Naive thymus-derived CD8-positive, alpha-beta T cell (primary cell): ENCODE results near the gene PLXNA2. TPM values are rescaled to one million over a fixed set of nuclear protein-coding genes. Genes with fewer than 3 reads are reported as not detected.

Experiments used
- ATAC-seq, 2 donors: fragments of 150-1000 bp; cut with Tn5 transposase in 1 of 2; sonication (Bioruptor Pico), chemical (Tn5 transposase) in 1 of 2; 1 replicate in 1 of 2; 2 replicates in 1 of 2; pipeline ENCODE4 v1.10.0; 2021; ENCODE audit warnings: mild to moderate bottlenecking in 2 of 2, moderate library complexity in 2 of 2
- POLR2A ChIA-PET: fragments of 350-600 bp; sonication (Branson Sonifier 250); formaldehyde crosslinking; loops from one replicate; lab custom pipeline; 2021; ENCODE audit warnings: antibody characterized with exemption; lab: Charles Lee
- DNase-seq, 10 donors: peaks; one replicate each; pipeline versions ENCODE4 v3.0.0 to v3.0.0-alpha.2; 2020 to 2022
- H3K27ac Mint-ChIP-seq, 10 donors: one replicate each; pipeline ENCODE4 v1.8.0; 2020 to 2022; ENCODE audit warnings: mild to moderate bottlenecking in 10 of 10, mixed read lengths in 10 of 10, moderate library complexity in 4 of 10, inconsistent platforms in 1 of 10
- H3K27me3 Mint-ChIP-seq, 5 donors: one replicate each; pipeline ENCODE4 v1.8.0; 2021 to 2022; ENCODE audit warnings: mixed read lengths in 5 of 5
- H3K36me3 Mint-ChIP-seq, 3 donors: one replicate each; pipeline ENCODE4 v1.8.0; 2020 to 2022; ENCODE audit warnings: mixed read lengths in 3 of 3, mild to moderate bottlenecking in 2 of 3, inconsistent platforms in 1 of 3
- H3K4me1 Mint-ChIP-seq, 4 donors: one replicate each; pipeline ENCODE4 v1.8.0; 2021 to 2022; ENCODE audit warnings: mixed read lengths in 4 of 4
- H3K4me3 Mint-ChIP-seq, 10 donors: one replicate each; pipeline ENCODE4 v1.8.0; 2020 to 2022; ENCODE audit warnings: mild to moderate bottlenecking in 10 of 10, mixed read lengths in 10 of 10, moderate library complexity in 6 of 10, inconsistent platforms in 1 of 10
- H3K9me3 Mint-ChIP-seq, 9 donors: one replicate each; pipeline ENCODE4 v1.8.0; 2020 to 2022; ENCODE audit warnings: mixed read lengths in 9 of 9, mild to moderate bottlenecking in 3 of 9, inconsistent platforms in 1 of 9, moderate library complexity in 1 of 9
- polyA plus RNA-seq, 3 donors: library from polyadenylated mRNA; unstranded; fragments of 300-500 nt; fragmentation: Illumina TruSeq; gene quantifications; one replicate each; pipeline ENCODE4 v1.2.3, GENCODE V29; 2021
- total RNA-seq, 8 experiments: library from RNA in 2 of 8; stranded (reverse) in 2 of 8; gene quantifications; one replicate each; pipeline ENCODE4 v1.2.3 and lab custom pipeline; 2021 to 2026

Gene PLXNA2
- total and polyA plus RNA-seq, 5 experiments from 2014 or later: 0.06 to 7.7 (median 0.14) TPM

DNA sequence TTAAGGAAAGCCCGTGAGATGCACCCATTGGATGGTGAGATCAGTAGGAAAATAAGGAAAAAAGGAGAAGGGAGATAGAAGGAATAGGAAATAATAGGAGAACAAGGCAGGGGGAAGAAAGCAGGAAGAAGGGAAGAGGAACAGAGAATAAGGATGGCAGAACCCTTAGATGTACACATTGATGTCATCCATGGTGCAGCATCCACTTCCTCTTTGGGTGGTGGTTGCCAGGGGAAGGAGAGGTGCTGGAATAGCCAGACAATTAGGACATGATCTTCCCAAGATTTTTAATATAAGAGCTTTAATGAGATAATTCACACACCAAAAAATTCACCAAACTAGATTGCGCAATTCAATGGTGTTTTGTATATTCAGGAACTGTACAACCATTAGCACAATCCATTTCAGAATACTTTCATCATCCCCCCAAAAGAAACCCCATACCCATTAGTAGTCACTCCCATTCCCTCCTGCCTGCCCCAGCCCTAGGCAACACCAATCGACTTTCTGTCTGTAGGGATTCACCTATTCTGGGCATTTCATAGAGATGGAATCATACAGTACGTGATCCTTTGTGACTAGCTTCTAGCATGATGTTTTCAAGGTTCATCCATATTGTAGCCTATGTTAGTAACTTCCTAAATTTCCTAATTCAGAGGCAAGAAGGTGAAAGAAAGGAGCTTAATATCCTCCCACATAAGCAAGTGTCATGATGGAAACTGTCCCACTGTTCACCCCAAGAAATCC is 121.4 kb downstream of the PLXNA2 start:
- POLR2A ChIA-PET: no interaction called here
- H3K4me1 Mint-ChIP-seq: no peaks in the 10 kb centered on the region
- H3K9me3 Mint-ChIP-seq: no peaks in the 10 kb centered on the region
- no peak overlapping the region for H3K27ac Mint-ChIP-seq
- no peak for ATAC-seq
- H3K27me3 Mint-ChIP-seq: no peaks in the 10 kb centered on the region
- DNase-seq: no peak
- H3K36me3 Mint-ChIP-seq: no peaks in the 10 kb centered on the region
- H3K4me3 Mint-ChIP-seq: no peak overlapping the region

DNA sequence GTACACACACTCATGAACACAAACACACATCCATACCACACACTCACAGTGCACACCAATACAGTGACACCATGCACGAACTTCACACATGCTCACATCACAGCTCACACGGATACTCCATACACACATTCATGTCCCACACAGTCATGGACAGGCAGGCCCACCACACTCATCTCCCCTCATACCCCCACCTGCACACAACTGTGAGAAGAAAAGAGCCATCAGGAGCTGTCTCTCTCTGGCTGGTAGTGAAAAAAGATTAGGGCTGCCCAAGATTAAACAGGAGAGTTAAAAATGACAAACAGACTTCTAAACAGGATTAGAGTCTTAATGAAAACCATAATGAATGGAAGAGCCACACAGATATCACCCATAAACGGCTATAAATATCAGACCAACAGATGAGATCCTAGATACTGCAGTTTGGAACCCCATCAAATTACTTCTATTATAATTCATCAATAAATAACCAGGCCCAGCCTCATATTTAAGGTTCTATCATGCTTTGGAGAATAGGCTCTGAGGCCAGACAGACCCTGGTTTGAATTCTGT is 122.3 kb downstream of the PLXNA2 start:
- H3K36me3 Mint-ChIP-seq: no peaks in the 10 kb centered on the region
- no peaks in the 10 kb centered on the region for H3K27me3 Mint-ChIP-seq
- POLR2A ChIA-PET: no interaction called here
- H3K9me3 Mint-ChIP-seq: no peaks in the 10 kb centered on the region
- H3K4me3 Mint-ChIP-seq: no peak overlapping the region
- ATAC-seq: no peak
- no peak for DNase-seq
- no peaks in the 10 kb centered on the region for H3K4me1 Mint-ChIP-seq
- no peak overlapping the region for H3K27ac Mint-ChIP-seq

DNA sequence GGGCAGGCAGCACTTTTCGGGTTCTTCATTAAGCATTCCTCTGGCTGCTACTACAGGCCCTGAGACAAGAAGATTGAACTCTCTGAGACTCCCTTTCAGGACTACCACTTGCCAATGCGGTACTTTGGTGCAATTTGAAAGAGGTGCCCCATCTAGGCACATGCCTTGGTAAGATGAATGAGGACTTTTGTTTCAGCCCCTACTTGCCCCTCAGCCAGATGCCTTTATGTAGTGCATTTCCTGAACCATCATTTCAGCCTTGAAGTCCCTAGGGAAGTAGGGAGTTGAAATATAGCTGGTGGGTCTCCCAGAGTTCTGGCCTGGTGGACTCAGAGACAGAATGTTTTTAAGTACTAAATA is 123.8 kb downstream of the PLXNA2 start:
- DNase-seq (no peak), ATAC-seq (no peak)
- no peak overlapping the region for H3K27ac Mint-ChIP-seq
- H3K27me3 Mint-ChIP-seq: peaks cover 0 to 2% (median 0%) of the 10 kb centered on the region in 5 donors
- H3K36me3 Mint-ChIP-seq: no peaks in the 10 kb centered on the region
- H3K4me3 Mint-ChIP-seq: no peak overlapping the region
- H3K4me1 Mint-ChIP-seq: no peaks in the 10 kb centered on the region
- H3K9me3 Mint-ChIP-seq: no peaks in the 10 kb centered on the region
- POLR2A ChIA-PET: no interaction called here

- Mint-ChIP-seq H3K4me3 (no peak overlapping the region), H3K27me3 (peaks cover 0 to 2% (median 0%) of the 10 kb centered on the region in 5 donors), H3K9me3 (no peaks in the 10 kb centered on the region), H3K4me1 (no peaks in the 10 kb centered on the region), H3K36me3 (no peaks in the 10 kb centered on the region), H3K27ac (no peak overlapping the region)
- no peak for ATAC-seq
- DNase-seq: no peak
- POLR2A ChIA-PET: no interaction called here
These were observed 125.2 kb downstream of the PLXNA2 start for GRCh38 chr1:208118841-208119606.

DNA sequence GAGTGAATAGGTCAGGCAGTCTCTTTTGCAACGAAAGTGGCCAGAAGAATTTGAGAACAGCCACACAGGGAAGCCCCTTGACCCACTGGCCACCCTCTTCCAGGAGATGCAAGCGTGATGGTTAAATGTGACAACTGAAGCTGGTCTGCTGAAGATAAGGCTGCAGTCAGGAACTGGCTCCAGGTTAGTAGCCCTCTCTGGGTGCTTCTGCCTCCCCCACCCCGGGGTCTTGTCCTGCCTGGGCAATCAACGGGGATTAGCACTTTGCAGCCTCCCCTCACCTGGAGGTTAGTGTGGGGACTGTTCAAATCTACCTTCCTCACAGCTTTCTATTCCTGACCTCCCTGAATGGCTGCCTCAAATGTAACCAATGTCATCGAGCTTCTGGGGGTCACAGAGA is 125.9 kb downstream of the PLXNA2 start:
- no peak overlapping the region for H3K4me3 Mint-ChIP-seq
- no peaks in the 10 kb centered on the region for H3K9me3 Mint-ChIP-seq
- H3K4me1 Mint-ChIP-seq: no peaks in the 10 kb centered on the region
- H3K27me3 Mint-ChIP-seq: peaks cover 0 to 2% (median 0%) of the 10 kb centered on the region in 5 donors
- no peak overlapping the region for H3K27ac Mint-ChIP-seq
- no peak for DNase-seq
- POLR2A ChIA-PET: no interaction called here
- no peak for ATAC-seq
- H3K36me3 Mint-ChIP-seq: no peaks in the 10 kb centered on the region

DNA sequence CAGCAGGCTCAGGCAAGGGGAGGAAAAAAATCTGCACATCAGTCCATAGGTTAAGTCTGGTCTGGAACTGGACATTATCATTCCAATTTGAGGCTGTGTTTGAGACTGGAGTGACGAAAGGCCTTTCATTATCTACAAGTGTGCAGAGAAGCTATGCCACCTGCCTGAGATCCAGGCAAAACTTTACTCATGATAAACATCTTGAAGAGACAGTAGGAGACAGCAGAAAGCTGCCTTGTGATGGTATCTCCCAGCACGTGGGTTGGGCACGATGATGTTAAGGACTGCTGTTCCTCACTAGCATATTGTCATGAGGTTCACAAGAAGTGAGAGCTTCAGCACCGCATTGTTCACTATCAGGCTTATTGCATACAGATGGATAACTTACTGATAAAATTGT is 126.4 kb downstream of the PLXNA2 start:
- H3K27ac Mint-ChIP-seq: no peak overlapping the region
- peaks cover 0 to 2% (median 0%) of the 10 kb centered on the region in 5 donors for H3K27me3 Mint-ChIP-seq
- POLR2A ChIA-PET: no interaction called here
- DNase-seq: no peak
- no peaks in the 10 kb centered on the region for H3K36me3 Mint-ChIP-seq
- H3K4me3 Mint-ChIP-seq: no peak overlapping the region
- no peak for ATAC-seq
- no peaks in the 10 kb centered on the region for H3K4me1 Mint-ChIP-seq
- no peaks in the 10 kb centered on the region for H3K9me3 Mint-ChIP-seq

GRCh38 chr1:208117409-208117808 is 126.8 kb downstream of the PLXNA2 start:
- Mint-ChIP-seq H3K4me3 (no peak overlapping the region), H3K27me3 (peaks cover 0 to 2% (median 0%) of the 10 kb centered on the region in 5 donors), H3K36me3 (no peaks in the 10 kb centered on the region), H3K27ac (no peak overlapping the region), H3K4me1 (no peaks in the 10 kb centered on the region), H3K9me3 (no peaks in the 10 kb centered on the region)
- DNase-seq: no peak
- POLR2A ChIA-PET: no interaction called here
- ATAC-seq: no peak

GRCh38 chr1:208115924-208116640 is 128.1 kb downstream of the PLXNA2 start:
- Mint-ChIP-seq H3K9me3 (no peaks in the 10 kb centered on the region), H3K4me3 (no peak overlapping the region), H3K4me1 (no peaks in the 10 kb centered on the region), H3K27ac (no peak overlapping the region), H3K36me3 (no peaks in the 10 kb centered on the region), H3K27me3 (peaks cover 0 to 2% (median 0%) of the 10 kb centered on the region in 5 donors)
- no peak for DNase-seq
- POLR2A ChIA-PET: no interaction called here
- no peak for ATAC-seq

DNA sequence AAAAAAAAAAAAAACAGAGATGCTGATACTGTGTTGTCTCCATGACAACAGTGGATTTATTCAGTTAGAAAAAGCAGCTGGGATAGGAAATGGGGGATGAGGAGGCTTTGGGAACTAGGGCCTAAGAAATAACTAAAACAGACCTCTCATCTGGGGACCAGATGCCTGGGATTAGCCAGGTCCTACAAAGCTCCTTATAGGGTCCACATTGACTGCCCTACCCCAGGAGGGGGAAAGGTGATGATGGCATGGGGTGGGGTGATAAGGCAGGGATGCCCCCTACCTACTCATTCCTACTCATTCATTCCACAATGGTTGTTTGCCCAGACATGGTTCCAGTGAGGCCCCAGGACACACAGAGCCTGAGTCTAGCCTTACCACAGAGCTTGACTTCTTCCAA is 131.2 kb downstream of the PLXNA2 start:
- Mint-ChIP-seq H3K27ac (no peak overlapping the region), H3K9me3 (no peaks in the 10 kb centered on the region), H3K4me3 (no peak overlapping the region), H3K4me1 (no peaks in the 10 kb centered on the region), H3K27me3 (peaks cover 0 to 2% (median 0%) of the 10 kb centered on the region in 5 donors), H3K36me3 (no peaks in the 10 kb centered on the region)
- POLR2A ChIA-PET: no interaction called here
- ATAC-seq (no peak), DNase-seq (no peak)

GRCh38 chr1:208112401-208112800 is 131.8 kb downstream of the PLXNA2 start:
- ATAC-seq (no peak), DNase-seq (no peak)
- Mint-ChIP-seq H3K4me1 (no peaks in the 10 kb centered on the region), H3K36me3 (no peaks in the 10 kb centered on the region), H3K27me3 (peaks cover 0 to 2% (median 0%) of the 10 kb centered on the region in 5 donors), H3K27ac (no peak overlapping the region), H3K4me3 (no peak overlapping the region), H3K9me3 (no peaks in the 10 kb centered on the region)
- POLR2A ChIA-PET: no interaction called here

DNA sequence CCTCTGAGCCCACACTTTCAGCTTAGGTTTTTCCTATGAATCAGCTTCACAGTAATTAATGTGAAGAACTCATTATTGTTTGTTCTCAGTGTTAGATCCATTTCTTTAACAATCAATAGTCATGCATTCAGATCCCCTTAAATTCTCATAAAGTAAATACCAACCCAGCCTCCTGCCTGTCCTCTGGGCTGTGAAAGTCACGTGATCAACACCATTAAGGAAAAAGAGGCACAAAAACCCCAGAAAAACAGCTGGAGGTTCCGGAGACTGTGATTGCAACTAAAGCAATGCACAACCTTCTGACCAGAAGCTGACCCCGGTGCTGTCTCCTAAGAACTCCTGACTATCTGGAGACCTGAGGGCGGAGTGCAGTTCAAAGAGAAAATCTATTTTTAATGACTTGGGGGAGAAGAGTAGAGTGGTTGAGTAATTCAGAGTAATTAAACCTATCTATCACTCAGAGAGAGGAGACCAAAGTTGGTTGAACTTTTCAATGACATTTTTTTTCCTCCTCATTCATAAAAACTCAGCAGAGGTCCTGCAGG is 132.5 kb downstream of the PLXNA2 start:
- DNase-seq (no peak), ATAC-seq (no peak)
- no peaks in the 10 kb centered on the region for H3K36me3 Mint-ChIP-seq
- H3K9me3 Mint-ChIP-seq: no peaks in the 10 kb centered on the region
- POLR2A ChIA-PET: no interaction called here
- peaks cover 0 to 2% (median 0%) of the 10 kb centered on the region in 5 donors for H3K27me3 Mint-ChIP-seq
- H3K4me3 Mint-ChIP-seq: no peak overlapping the region
- no peaks in the 10 kb centered on the region for H3K4me1 Mint-ChIP-seq
- H3K27ac Mint-ChIP-seq: no peak overlapping the region

DNA sequence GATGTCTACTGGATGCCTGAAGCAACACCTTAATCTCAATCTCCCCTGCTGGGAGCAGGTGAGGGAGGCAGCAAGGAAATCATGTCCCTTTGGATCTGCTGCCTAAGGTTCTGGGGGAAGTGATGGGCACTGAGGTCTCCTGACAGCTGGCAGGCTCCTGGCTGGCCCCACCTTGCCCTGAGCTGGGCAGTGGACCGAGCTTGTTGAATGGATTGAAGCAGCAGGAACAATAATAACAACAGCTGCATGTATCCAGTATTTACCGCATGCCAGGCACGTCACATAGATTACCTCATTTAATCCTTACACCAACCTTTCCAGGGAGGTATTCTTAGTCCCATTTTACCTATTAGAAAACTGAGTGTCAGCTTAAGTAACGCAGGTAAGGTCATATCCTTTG is 133.9 kb downstream of the PLXNA2 start:
- Mint-ChIP-seq H3K27ac (no peak overlapping the region), H3K4me1 (no peaks in the 10 kb centered on the region), H3K36me3 (no peaks in the 10 kb centered on the region), H3K9me3 (no peaks in the 10 kb centered on the region), H3K27me3 (peaks cover 0 to 2% (median 0%) of the 10 kb centered on the region in 5 donors), H3K4me3 (no peak overlapping the region)
- DNase-seq: no peak
- ATAC-seq: no peak
- POLR2A ChIA-PET: no interaction called here
